Activated T-cell treated with anti-CD3 and anti-CD28 coated beads, Interleukin-2, amount 50 U/mL, for 24 hours (primary cell): Measurements from ENCODE around the gene IFNGR1.
"Not testable (repeated sequence)": the region's sequence is repeated elsewhere in the genome, so short reads cannot be mapped to it uniquely, and the experiment has no call there.

ENCODE experiments used
- DNase-seq: peaks from one replicate; pipeline ENCODE4 v3.0.0-alpha.2; 2020
- H3K27ac Mint-ChIP-seq: 2 replicates; pipeline ENCODE4 v1.8.0; 2020; ENCODE audit warnings: mild to moderate bottlenecking, mixed read lengths
- H3K27me3 Mint-ChIP-seq: 2 replicates; pipeline ENCODE4 v1.8.0; 2020; ENCODE audit warnings: mixed read lengths
- H3K36me3 Mint-ChIP-seq: 2 replicates; pipeline ENCODE4 v1.8.0; 2020; ENCODE audit warnings: low read depth, mixed read lengths
- H3K4me1 Mint-ChIP-seq: 2 replicates; pipeline ENCODE4 v1.8.0; 2020; ENCODE audit warnings: low read depth, mixed read lengths
- H3K4me3 Mint-ChIP-seq: 2 replicates; pipeline ENCODE4 v1.8.0; 2020; ENCODE audit warnings: mild to moderate bottlenecking, moderate library complexity, mixed read lengths
- H3K9me3 Mint-ChIP-seq: 2 replicates; pipeline ENCODE4 v1.8.0; 2020; ENCODE audit warnings: mixed read lengths

Gene IFNGR1

GRCh38 chr6:137218917-137219663 is at the start of gene IFNGR1:
Gene IFNGR1, minus strand, starts transcription at chr6:137219385. Its CDS starts 58 bp downstream, at chr6:137219327.
- H3K9me3 Mint-ChIP-seq: no peaks in the 10 kb centered on the region
- no peaks in the 10 kb centered on the region for H3K27me3 Mint-ChIP-seq
- peaks cover 4% of the 10 kb centered on the region for H3K36me3 Mint-ChIP-seq
- peak within 1 kb of the TSS; percentile 96 for H3K4me3 Mint-ChIP-seq
- peak; percentile 98 for DNase-seq
- H3K27ac Mint-ChIP-seq: peak within 1 kb of the TSS; percentile 99
- peaks cover 57% of the 10 kb centered on the region for H3K4me1 Mint-ChIP-seq

GRCh38 chr6:137268911-137269310 is 49.7 kb upstream of the IFNGR1 start:
- no peak for DNase-seq
- no peaks in the 10 kb centered on the region for H3K9me3 Mint-ChIP-seq
- no peaks in the 10 kb centered on the region for H3K36me3 Mint-ChIP-seq
- peaks cover 19% of the 10 kb centered on the region for H3K27me3 Mint-ChIP-seq
- H3K4me3 Mint-ChIP-seq: no peak overlapping the region
- H3K27ac Mint-ChIP-seq: no peak overlapping the region
- peaks cover 7% of the 10 kb centered on the region for H3K4me1 Mint-ChIP-seq

GRCh38 chr6:137266309-137266586 is 47.1 kb upstream of the IFNGR1 start:
- Mint-ChIP-seq H3K27me3 (peaks cover 20% of the 10 kb centered on the region), H3K36me3 (no peaks in the 10 kb centered on the region), H3K4me3 (no peak overlapping the region), H3K27ac (no peak overlapping the region), H3K4me1 (peaks cover 17% of the 10 kb centered on the region), H3K9me3 (no peaks in the 10 kb centered on the region)
- no peak for DNase-seq

GRCh38 chr6:137265561-137266308 is 46.5 kb upstream of the IFNGR1 start:
- Mint-ChIP-seq H3K9me3 (no peaks in the 10 kb centered on the region), H3K27ac (no peak overlapping the region), H3K4me1 (peaks cover 20% of the 10 kb centered on the region), H3K36me3 (no peaks in the 10 kb centered on the region), H3K27me3 (peaks cover 20% of the 10 kb centered on the region), H3K4me3 (no peak overlapping the region)
- no peak for DNase-seq

GRCh38 chr6:137264311-137265075 is 45.3 kb upstream of the IFNGR1 start:
- Mint-ChIP-seq H3K36me3 (no peaks in the 10 kb centered on the region), H3K9me3 (no peaks in the 10 kb centered on the region), H3K4me3 (no peak overlapping the region), H3K27ac (no peak overlapping the region), H3K4me1 (peaks cover 18% of the 10 kb centered on the region), H3K27me3 (peaks cover 20% of the 10 kb centered on the region)
- DNase-seq: no peak

GRCh38 chr6:137261761-137262160 is 42.6 kb upstream of the IFNGR1 start:
- Mint-ChIP-seq H3K36me3 (no peaks in the 10 kb centered on the region), H3K27ac (no peak overlapping the region), H3K4me1 (peaks cover 15% of the 10 kb centered on the region), H3K27me3 (peaks cover 23% of the 10 kb centered on the region), H3K4me3 (no peak overlapping the region), H3K9me3 (no peaks in the 10 kb centered on the region)
- DNase-seq: no peak

- no peaks in the 10 kb centered on the region for H3K9me3 Mint-ChIP-seq
- H3K4me1 Mint-ChIP-seq: peaks cover 15% of the 10 kb centered on the region
- DNase-seq: no peak
- no peak overlapping the region for H3K4me3 Mint-ChIP-seq
- no peak overlapping the region for H3K27ac Mint-ChIP-seq
- H3K36me3 Mint-ChIP-seq: no peaks in the 10 kb centered on the region
- H3K27me3 Mint-ChIP-seq: peaks cover 20% of the 10 kb centered on the region
These were observed 42.2 kb upstream of the IFNGR1 start for GRCh38 chr6:137261361-137261760.

- no peaks in the 10 kb centered on the region for H3K36me3 Mint-ChIP-seq
- DNase-seq: no peak
- no peak overlapping the region for H3K4me3 Mint-ChIP-seq
- H3K9me3 Mint-ChIP-seq: peaks cover 3% of the 10 kb centered on the region
- peaks cover 15% of the 10 kb centered on the region for H3K4me1 Mint-ChIP-seq
- H3K27ac Mint-ChIP-seq: no peak overlapping the region
- peaks cover 14% of the 10 kb centered on the region for H3K27me3 Mint-ChIP-seq
These were observed 41.0 kb upstream of the IFNGR1 start for GRCh38 chr6:137260217-137260616.

- Mint-ChIP-seq H3K4me3 (no peak overlapping the region), H3K27me3 (peaks cover 16% of the 10 kb centered on the region), H3K9me3 (peaks cover 9% of the 10 kb centered on the region), H3K36me3 (no peaks in the 10 kb centered on the region), H3K4me1 (peaks cover 15% of the 10 kb centered on the region), H3K27ac (no peak overlapping the region)
- DNase-seq: no peak
These were observed 40.2 kb upstream of the IFNGR1 start for GRCh38 chr6:137259349-137259748.

GRCh38 chr6:137258170-137258569 is 39.0 kb upstream of the IFNGR1 start:
- Mint-ChIP-seq H3K4me3 (no peak overlapping the region), H3K27me3 (peaks cover 8% of the 10 kb centered on the region), H3K4me1 (peaks cover 15% of the 10 kb centered on the region), H3K27ac (no peak overlapping the region), H3K9me3 (peaks cover 14% of the 10 kb centered on the region), H3K36me3 (peaks cover 1% of the 10 kb centered on the region)
- no peak for DNase-seq

- peaks cover 1% of the 10 kb centered on the region for H3K36me3 Mint-ChIP-seq
- H3K27me3 Mint-ChIP-seq: peaks cover 10% of the 10 kb centered on the region
- peaks cover 14% of the 10 kb centered on the region for H3K9me3 Mint-ChIP-seq
- H3K27ac Mint-ChIP-seq: no peak overlapping the region
- H3K4me1 Mint-ChIP-seq: peaks cover 9% of the 10 kb centered on the region
- DNase-seq: no peak
- H3K4me3 Mint-ChIP-seq: no peak overlapping the region
These were observed 37.3 kb upstream of the IFNGR1 start for GRCh38 chr6:137256350-137257103.

- Mint-ChIP-seq H3K27me3 (peaks cover 10% of the 10 kb centered on the region), H3K4me1 (no peaks in the 10 kb centered on the region), H3K9me3 (peaks cover 14% of the 10 kb centered on the region), H3K27ac (no peak overlapping the region), H3K4me3 (no peak overlapping the region), H3K36me3 (peaks cover 1% of the 10 kb centered on the region)
- no peak for DNase-seq
These were observed 35.8 kb upstream of the IFNGR1 start for GRCh38 chr6:137254966-137255365.

GRCh38 chr6:137254430-137254829 is 35.2 kb upstream of the IFNGR1 start:
- peaks cover 10% of the 10 kb centered on the region for H3K27me3 Mint-ChIP-seq
- H3K36me3 Mint-ChIP-seq, H3K4me3 Mint-ChIP-seq, DNase-seq, H3K4me1 Mint-ChIP-seq, H3K27ac Mint-ChIP-seq: not testable (repeated sequence)
- H3K9me3 Mint-ChIP-seq: peaks cover 14% of the 10 kb centered on the region

- H3K36me3 Mint-ChIP-seq: no peaks in the 10 kb centered on the region
- H3K9me3 Mint-ChIP-seq: no peaks in the 10 kb centered on the region
- peaks cover 2% of the 10 kb centered on the region for H3K27me3 Mint-ChIP-seq
- no peak overlapping the region for H3K4me3 Mint-ChIP-seq
- no peak overlapping the region for H3K27ac Mint-ChIP-seq
- no peak for DNase-seq
- no peaks in the 10 kb centered on the region for H3K4me1 Mint-ChIP-seq
These were observed 29.5 kb upstream of the IFNGR1 start for GRCh38 chr6:137248702-137249101.
